ENCODE data around the gene ADCY9.

Gene ADCY9

GRCh38 chr16:4021916-4022315, 94.3 kb downstream of the ADCY9 start:
- H3K79me2 ChIP-seq (ENCODE audit: insufficient read depth, low read depth): no peaks in the 10 kb centered on the region
- H3K4me2 ChIP-seq: no peak overlapping the region
- H3K9ac ChIP-seq: no peak overlapping the region
- peaks cover 9% of the 10 kb centered on the region for H3K4me1 ChIP-seq (ENCODE audit: low read depth, poor library complexity, severe bottlenecking)
- no peaks in the 10 kb centered on the region for H4K20me1 ChIP-seq (ENCODE audit: insufficient read depth)
- no peaks in the 10 kb centered on the region for H3K36me3 ChIP-seq (ENCODE audit: insufficient read depth)
- no peak overlapping the region for H3K4me3 ChIP-seq (IDR thresholded peaks at IDR 0.05; ENCODE audit: insufficient read depth, low read depth, low read length)
- no peaks in the 10 kb centered on the region for H3K27me3 ChIP-seq (ENCODE audit: insufficient read depth, low read depth)
- no peak for TF ChIP-seq CTCF (conservative IDR thresholded peaks at IDR 0.05; ENCODE audit: low read depth, low read length)
- H3K27ac ChIP-seq: no peak overlapping the region
- no peak overlapping the region for H2AFZ ChIP-seq (ENCODE audit: low read depth)

- H3K4me1 ChIP-seq (ENCODE audit: low read depth, poor library complexity, severe bottlenecking): peaks cover 9% of the 10 kb centered on the region
- H3K27me3 ChIP-seq (ENCODE audit: insufficient read depth, low read depth): no peaks in the 10 kb centered on the region
- no peaks in the 10 kb centered on the region for H4K20me1 ChIP-seq (ENCODE audit: insufficient read depth)
- H2AFZ ChIP-seq (ENCODE audit: low read depth): no peak overlapping the region
- no peak for TF ChIP-seq CTCF (conservative IDR thresholded peaks at IDR 0.05; ENCODE audit: low read depth, low read length)
- no peak overlapping the region for H3K27ac ChIP-seq
- no peak overlapping the region for H3K4me2 ChIP-seq
- no peaks in the 10 kb centered on the region for H3K36me3 ChIP-seq (ENCODE audit: insufficient read depth)
- no peak overlapping the region for H3K4me3 ChIP-seq (IDR thresholded peaks at IDR 0.05; ENCODE audit: insufficient read depth, low read depth, low read length)
- no peak overlapping the region for H3K9ac ChIP-seq
- no peaks in the 10 kb centered on the region for H3K79me2 ChIP-seq (ENCODE audit: insufficient read depth, low read depth)
These were observed 95.0 kb downstream of the ADCY9 start for GRCh38 chr16:4021070-4021779.

GRCh38 chr16:4019371-4019791, 96.9 kb downstream of the ADCY9 start:
- H2AFZ ChIP-seq (ENCODE audit: low read depth): peak overlapping the region; percentile 35; the same call in 1 of the 2 replicates
- no peak overlapping the region for H3K4me3 ChIP-seq (IDR thresholded peaks at IDR 0.05; ENCODE audit: insufficient read depth, low read depth, low read length)
- peak overlapping the region; percentile 22; the same call in 1 of the 2 replicates for H3K9ac ChIP-seq
- H3K36me3 ChIP-seq (ENCODE audit: insufficient read depth): no peaks in the 10 kb centered on the region
- no peak for TF ChIP-seq CTCF (conservative IDR thresholded peaks at IDR 0.05; ENCODE audit: low read depth, low read length)
- H3K27ac ChIP-seq: peak overlapping the region; percentile 39; the same call in 1 of the 2 replicates
- peak overlapping the region; percentile 51 for H3K4me2 ChIP-seq
- H4K20me1 ChIP-seq (ENCODE audit: insufficient read depth): no peaks in the 10 kb centered on the region
- H3K79me2 ChIP-seq (ENCODE audit: insufficient read depth, low read depth): no peaks in the 10 kb centered on the region
- H3K27me3 ChIP-seq (ENCODE audit: insufficient read depth, low read depth): no peaks in the 10 kb centered on the region
- H3K4me1 ChIP-seq (ENCODE audit: low read depth, poor library complexity, severe bottlenecking): peaks cover 9% of the 10 kb centered on the region

- Histone ChIP-seq H3K4me2 (no peak overlapping the region), H3K4me3 (IDR thresholded peaks at IDR 0.05; ENCODE audit: insufficient read depth, low read depth, low read length) (no peak overlapping the region), H3K27ac (no peak overlapping the region), H3K4me1 (ENCODE audit: low read depth, poor library complexity, severe bottlenecking) (peaks cover 9% of the 10 kb centered on the region), H3K36me3 (ENCODE audit: insufficient read depth) (no peaks in the 10 kb centered on the region), H4K20me1 (ENCODE audit: insufficient read depth) (no peaks in the 10 kb centered on the region), H2AFZ (ENCODE audit: low read depth) (no peak overlapping the region), H3K27me3 (ENCODE audit: insufficient read depth, low read depth) (no peaks in the 10 kb centered on the region), H3K9ac (no peak overlapping the region), H3K79me2 (ENCODE audit: insufficient read depth, low read depth) (no peaks in the 10 kb centered on the region)
- no peak for TF ChIP-seq CTCF (conservative IDR thresholded peaks at IDR 0.05; ENCODE audit: low read depth, low read length)
These were observed 97.9 kb downstream of the ADCY9 start for GRCh38 chr16:4018391-4018790.
